ENCODE results near the gene CKB. TPM values are rescaled to one million over a fixed set of nuclear protein-coding genes. Genes with fewer than 3 reads are reported as not detected.

The CKB gene
- total and polyA plus RNA-seq, 10 donors: 8.0 to 28.4 (median 16.1) TPM

DNA sequence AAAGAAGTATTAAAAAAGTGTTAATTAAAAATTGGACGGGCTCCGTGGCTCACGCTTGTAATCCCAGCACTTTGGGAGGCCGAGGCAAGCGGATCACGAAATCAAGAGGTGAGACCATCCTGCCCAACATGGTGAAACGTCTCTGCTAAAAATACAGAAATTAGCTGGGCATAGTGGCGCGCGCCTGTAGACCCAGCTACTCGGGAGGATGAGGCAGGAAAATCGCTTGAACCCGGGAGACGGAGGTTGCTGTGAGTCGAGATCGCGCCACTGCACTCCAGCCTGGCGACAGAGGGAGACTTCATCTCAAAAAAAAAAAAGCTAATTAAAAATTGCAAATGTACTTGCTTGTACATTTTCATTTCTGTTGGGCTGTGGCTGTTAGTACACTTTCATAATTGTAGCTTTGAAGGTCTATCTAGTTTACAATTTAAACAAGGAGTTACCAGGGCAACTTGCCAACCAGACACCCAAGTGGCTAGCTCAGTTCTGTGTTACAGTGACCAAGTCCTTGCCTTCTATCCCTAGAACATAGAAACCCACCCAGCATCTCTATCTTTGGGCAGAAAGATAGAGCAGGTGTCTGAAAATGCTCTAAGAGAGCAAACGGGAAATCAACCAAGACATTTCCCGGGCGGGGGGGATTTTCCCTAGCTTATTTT lies 41.3 kb upstream of the CKB start:
- WGBS, 5 donors: 64 to 71% (median 69%) methylated on average over 21 of the region's 21 CpGs
- Histone ChIP-seq H3K4me1 (peaks cover 33 to 89% (median 73%) of the 10 kb centered on the region in 6 donors), H3K4me3 (peak overlapping the region; percentile 69 to 100 (median 97))

DNA sequence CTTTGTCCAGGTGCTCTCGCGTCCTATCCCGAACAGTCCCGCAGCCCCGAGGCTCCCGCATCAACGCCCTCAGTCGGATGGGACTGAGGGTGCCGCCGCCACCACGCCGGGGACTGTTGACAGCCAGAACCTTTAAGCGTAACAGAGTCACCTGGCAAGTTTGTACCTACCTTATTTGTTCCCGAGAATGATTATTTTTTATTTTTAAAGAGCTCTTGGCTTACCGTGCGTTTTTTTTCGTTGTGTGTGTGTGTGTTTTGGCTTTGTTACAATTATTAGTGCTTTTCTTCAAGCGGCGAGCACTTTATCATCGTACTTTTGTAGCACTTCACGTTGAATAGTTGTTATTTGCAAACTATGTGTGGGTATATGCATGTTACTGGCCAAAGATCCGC lies 40.6 kb upstream of the CKB start:
- Histone ChIP-seq H3K4me3 (peak overlapping the region; percentile 69 to 100 (median 97)), H3K36me3 (peaks cover 0 to 45% (median 15%) of the 10 kb centered on the region in 6 donors), H3K4me1 (peaks cover 31 to 91% (median 78%) of the 10 kb centered on the region in 6 donors), H3K9me3 (no peaks in the 10 kb centered on the region), H3K27ac (peak overlapping the region; percentile 95 to 99 (median 98)), H3K27me3 (replicated peaks in 1 of 7) (no peaks in the 10 kb centered on the region)
- DNase-seq: no peak
- intact Hi-C loops (cut with DNase I; ENCODE audit: low total_unique reads): no loop called here
- WGBS, 5 donors: 1 to 2% (median 1%) methylated on average over 22 of the region's 22 CpGs
- TF ChIP-seq POLR2A (IDR thresholded peaks at IDR 0.05): no peak
- no peak for TF ChIP-seq CTCF (IDR thresholded peaks at IDR 0.05 in 8 of 11, conservative IDR thresholded peaks at IDR 0.05 in 3 of 11)
- TF ChIP-seq POLR2AphosphoS5 (IDR thresholded peaks at IDR 0.05): no peak

More for the DNA sequence above, 41.3 kb upstream of the CKB start:
- TF ChIP-seq CTCF (IDR thresholded peaks at IDR 0.05 in 8 of 11, conservative IDR thresholded peaks at IDR 0.05 in 3 of 11): no peak
- no peak for TF ChIP-seq POLR2AphosphoS5 (IDR thresholded peaks at IDR 0.05)
- TF ChIP-seq POLR2A (IDR thresholded peaks at IDR 0.05): no peak
- intact Hi-C loops (cut with DNase I; ENCODE audit: low total_unique reads): no loop called here
- H3K9me3 ChIP-seq: no peaks in the 10 kb centered on the region
- H3K27ac ChIP-seq: peak overlapping the region in 3 of 8 donors; percentile 96 to 98 (median 97)
- peaks cover 0 to 40% (median 12%) of the 10 kb centered on the region in 6 donors for H3K36me3 ChIP-seq
- peak; percentile 64 for DNase-seq
- no peaks in the 10 kb centered on the region for H3K27me3 ChIP-seq (replicated peaks in 1 of 7)

- H3K4me1 ChIP-seq: peaks cover 34 to 91% (median 78%) of the 10 kb centered on the region in 6 donors
- peak in 1 of 3 donors; percentile 25 for TF ChIP-seq POLR2A (IDR thresholded peaks at IDR 0.05)
- peak; percentile 88 to 95 (median 91) for TF ChIP-seq POLR2AphosphoS5 (IDR thresholded peaks at IDR 0.05)
- TF ChIP-seq CTCF (IDR thresholded peaks at IDR 0.05 in 8 of 11, conservative IDR thresholded peaks at IDR 0.05 in 3 of 11): peak in 2 of 11 experiments; percentile 13 to 25
- H3K27me3 ChIP-seq (replicated peaks in 1 of 7): no peaks in the 10 kb centered on the region
- H3K4me3 ChIP-seq: peak within 1 kb of the TSS; percentile 69 to 100 (median 97)
- intact Hi-C loops (cut with DNase I; ENCODE audit: low total_unique reads): no loop called here
- peak within 1 kb of the TSS; percentile 95 to 99 (median 98) for H3K27ac ChIP-seq
- DNase-seq: peak; percentile 98
- WGBS, 5 donors: 0 to 1% (median 0%) methylated on average over 61 to 109 of the region's 109 CpGs
- H3K9me3 ChIP-seq: no peaks in the 10 kb centered on the region
- peaks cover 0 to 48% (median 17%) of the 10 kb centered on the region in 6 donors for H3K36me3 ChIP-seq
Measured at GRCh38 chr14:103562429-103563225, 40.0 kb upstream of the CKB start, which contains the start of the genes BAG5 and COA8. Gene BAG5 (minus strand): TSS chr14:103562657. CDS start chr14:103561164, 1,493 bp downstream. Gene COA8 (plus strand): TSS chr14:103562960. CDS start chr14:103563002, 42 bp downstream.

DNA sequence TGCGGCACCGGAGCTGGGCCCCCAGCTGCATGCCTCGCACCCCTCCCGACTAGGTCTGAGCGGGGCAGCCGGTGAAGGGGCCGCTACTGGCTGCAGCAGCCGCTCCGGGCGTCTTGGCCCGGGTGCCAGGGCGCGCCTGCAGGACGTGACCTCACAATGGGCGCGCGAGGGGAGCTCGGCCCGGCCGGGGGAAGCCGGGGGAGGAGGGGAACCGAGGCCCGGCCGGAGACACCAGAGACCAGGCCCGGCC lies 39.5 kb upstream of the CKB start:
- H3K4me3 ChIP-seq: peak overlapping the region; percentile 69 to 100 (median 97)
- no peak for DNase-seq
- peaks cover 0 to 48% (median 17%) of the 10 kb centered on the region in 6 donors for H3K36me3 ChIP-seq
- TF ChIP-seq POLR2A (IDR thresholded peaks at IDR 0.05) (no peak), POLR2AphosphoS5 (IDR thresholded peaks at IDR 0.05) (peak in 1 of 3 donors; percentile 10)
- WGBS, 5 donors: 0 to 1% (median 0%) methylated on average over 13 to 25 of the region's 25 CpGs
- intact Hi-C loops (cut with DNase I; ENCODE audit: low total_unique reads): no loop called here
- no peaks in the 10 kb centered on the region for H3K27me3 ChIP-seq (replicated peaks in 1 of 7)
- H3K9me3 ChIP-seq: no peaks in the 10 kb centered on the region
- H3K27ac ChIP-seq: peak overlapping the region; percentile 95 to 99 (median 98)
- H3K4me1 ChIP-seq: peaks cover 39 to 91% (median 81%) of the 10 kb centered on the region in 6 donors
